Pancreas (tissue), 10 donors: ENCODE results near the gene CTSH. TPM values are rescaled to one million over a fixed set of nuclear protein-coding genes. Genes with fewer than 3 reads are reported as not detected.
A peak's percentile ranks its signal among the peaks of the same experiment; 100 is the strongest.

ENCODE experiments used
- ATAC-seq, 4 donors: fragments of 200-7000 bp; cut with Tn5 transposase; one replicate each; pipeline versions ENCODE4 v1.8.0 to v1.9.1; 2020; ENCODE audit warnings: mild to moderate bottlenecking in 4 of 4, moderate library complexity in 4 of 4
- DNase-seq, 6 donors: peaks; one replicate each; pipeline ENCODE4 v3.0.0-alpha.2; 2020
- FAIRE-seq: peaks from 2 replicates; lab custom pipeline; 2012; peaks lifted over from hg19 to GRCh38; lab: Jason Lieb, UNC
- H3K27ac ChIP-seq, 4 donors: fragments of 200-600 bp; sonication (generic); 1 replicate in 3 of 4; 2 replicates in 1 of 4; pipeline versions ENCODE4 v1.5.0 to v1.8.0; 2020
- H3K27me3 ChIP-seq, 4 donors: fragments of 200-600 bp; one replicate each; pipeline ENCODE4 v1.8.0; 2021
- H3K36me3 ChIP-seq, 3 donors: fragments of 200-600 bp; sonication (generic) in 1 of 3; one replicate each; pipeline versions ENCODE4 v1.5.0 to v1.8.0; 2020 to 2021
- H3K4me1 ChIP-seq, 3 donors: fragments of 200-600 bp; one replicate each; pipeline ENCODE4 v1.8.0; 2021
- H3K4me3 ChIP-seq, 4 donors: fragments of 200-600 bp; sonication (generic) in 2 of 4; one replicate each; pipeline versions ENCODE4 v1.5.0 to v1.8.0; 2020 to 2021
- H3K9me3 ChIP-seq, 4 donors: fragments of 200-600 bp; one replicate each; pipeline ENCODE4 v1.8.0; 2021
- CTCF ChIP-seq, 4 donors: fragments of 200-600 bp; sonication (generic) in 3 of 4; IDR thresholded peaks; one replicate each; pipeline versions ENCODE4 v1.5.0 to v1.8.0; 2021; ENCODE audit warnings: antibody characterized with exemption in 4 of 4
- WGBS, 2 donors: extraction: QIAGEN DNeasy Blood & Tissue Kit; methylation state at CpG; one replicate each; pipeline ENCODE4 v1.1.7; 2013; 5-methylcytosine and 5-hydroxymethylcytosine counted together
- intact Hi-C, 3 donors: fragments of 100-400 bp; cut with DNase I; formaldehyde crosslinking; loops; one replicate each; pipeline versions ENCODE4 v1.11.1 to v1.14.2; 2022
- polyA plus RNA-seq, 2 donors: library from polyadenylated mRNA; stranded (reverse); fragments of 200-250 nt; gene quantifications; one replicate each; pipeline ENCODE4 v1.2.3, GENCODE V29; 2013
- total RNA-seq, 6 donors: library from RNA; stranded (reverse); fragmentation: NEBNext Ultra II Directional in 4 of 6; extraction: Animal tissue kit (Norgen Biotek cat#: 25700) in 4 of 6; gene quantifications; one replicate each; pipeline versions ENCODE4 v1.2.1 to v1.2.4, GENCODE V29; 2021 to 2023
- donor health status: healthy with polysubstance abuse.
- donor health status: DM: no; HTN: no; CAD: no; lungs with moderate emphysema.
- donor health status: DM: no; HTN: no; CAD: no.
- donor health status: control.
- donor health status: control.
- donor health status: Bipolar disorder and iron deficiency.
- donor health status: DM: yes; HTN: yes; CAD: no.
- donor health status: DM: no; HTN: no; CAD: no.
- donor health status: DM: no; HTN: no; CAD: no.
- donor health status: DM: yes; HTN: yes; CAD: no.

Gene CTSH
- total and polyA plus RNA-seq, 8 donors = 24.3 to 196 (median 77.0) TPM

- WGBS, 2 donors = 83 to 88% methylated on average over 15 of the region's 15 CpGs
- Histone ChIP-seq H3K27me3 (no peaks in the 10 kb centered on the region), H3K9me3 (no peaks in the 10 kb centered on the region), H3K36me3 (no peaks in the 10 kb centered on the region), H3K4me3 (no peak overlapping the region), H3K4me1 (peaks cover 0 to 3% (median 0%) of the 10 kb centered on the region in 3 donors), H3K27ac (no peak overlapping the region)
- intact Hi-C loops = no loop called here
- DNase-seq (no peak), ATAC-seq (no peak), FAIRE-seq (no peak)
- TF ChIP-seq CTCF (IDR thresholded peaks at IDR 0.05) = no peak
Measured at GRCh38 chr15:78991879-78992278, 47.0 kb upstream of the CTSH start.

DNA sequence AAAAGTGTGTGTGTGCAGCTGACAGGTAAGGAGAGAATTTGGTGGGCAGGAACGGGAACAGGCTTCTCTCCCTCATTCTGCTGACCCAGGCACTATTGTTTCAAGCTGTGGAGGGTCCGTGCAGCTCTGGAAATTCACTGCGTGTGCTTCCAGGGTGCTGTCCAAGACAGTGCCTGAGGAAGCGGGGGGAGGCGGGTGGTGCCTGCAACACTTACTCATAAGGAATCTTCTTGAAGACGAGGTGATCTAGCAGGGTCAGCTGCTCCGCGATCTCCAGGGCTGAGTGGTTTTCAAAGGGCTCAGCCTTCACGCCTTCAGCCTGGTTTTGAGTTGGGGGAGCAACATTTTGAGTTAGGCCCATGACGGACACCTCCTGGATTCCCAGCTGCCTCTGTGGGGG is 46.6 kb upstream of the CTSH start:
- H3K27ac ChIP-seq = no peak overlapping the region
- TF ChIP-seq CTCF (IDR thresholded peaks at IDR 0.05) = no peak
- FAIRE-seq (no peak), DNase-seq (no peak), ATAC-seq (no peak)
- H3K4me3 ChIP-seq = no peak overlapping the region
- H3K36me3 ChIP-seq = no peaks in the 10 kb centered on the region
- peaks cover 0 to 3% (median 0%) of the 10 kb centered on the region in 3 donors for H3K4me1 ChIP-seq
- WGBS, 2 donors = 84 to 96% methylated on average over 10 of the region's 10 CpGs
- H3K9me3 ChIP-seq = no peaks in the 10 kb centered on the region
- H3K27me3 ChIP-seq = no peaks in the 10 kb centered on the region
- intact Hi-C loops = no loop called here

DNA sequence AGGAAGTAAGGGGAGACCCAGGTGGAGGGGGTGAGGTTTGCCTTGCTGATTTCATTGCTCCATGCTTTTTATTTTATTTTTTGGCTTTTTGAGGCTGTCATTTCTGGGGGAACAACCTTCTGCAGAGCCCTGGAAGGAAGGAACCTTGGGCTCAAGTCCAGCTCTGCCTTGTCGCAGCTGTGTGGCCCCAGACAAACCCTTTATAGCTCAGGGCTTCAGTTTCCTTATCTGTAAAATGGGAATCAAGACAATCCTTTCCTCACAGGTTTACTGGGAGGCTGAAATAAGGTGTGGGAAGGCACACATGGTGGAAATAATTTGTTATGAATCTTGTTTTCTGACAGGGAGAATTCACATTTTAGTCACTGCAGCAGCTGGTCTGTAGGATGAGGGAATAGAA is 45.4 kb upstream of the CTSH start:
- FAIRE-seq (no peak), DNase-seq (no peak), ATAC-seq (no peak)
- no peaks in the 10 kb centered on the region for H3K27me3 ChIP-seq
- WGBS, 2 donors = 51 to 60% methylated on average over 1 of the region's 1 CpG
- no peaks in the 10 kb centered on the region for H3K9me3 ChIP-seq
- intact Hi-C loops = no loop called here
- no peaks in the 10 kb centered on the region for H3K36me3 ChIP-seq
- no peak overlapping the region for H3K4me3 ChIP-seq
- no peak overlapping the region for H3K27ac ChIP-seq
- H3K4me1 ChIP-seq = peaks cover 0 to 3% (median 0%) of the 10 kb centered on the region in 3 donors
- TF ChIP-seq CTCF (IDR thresholded peaks at IDR 0.05) = no peak

DNA sequence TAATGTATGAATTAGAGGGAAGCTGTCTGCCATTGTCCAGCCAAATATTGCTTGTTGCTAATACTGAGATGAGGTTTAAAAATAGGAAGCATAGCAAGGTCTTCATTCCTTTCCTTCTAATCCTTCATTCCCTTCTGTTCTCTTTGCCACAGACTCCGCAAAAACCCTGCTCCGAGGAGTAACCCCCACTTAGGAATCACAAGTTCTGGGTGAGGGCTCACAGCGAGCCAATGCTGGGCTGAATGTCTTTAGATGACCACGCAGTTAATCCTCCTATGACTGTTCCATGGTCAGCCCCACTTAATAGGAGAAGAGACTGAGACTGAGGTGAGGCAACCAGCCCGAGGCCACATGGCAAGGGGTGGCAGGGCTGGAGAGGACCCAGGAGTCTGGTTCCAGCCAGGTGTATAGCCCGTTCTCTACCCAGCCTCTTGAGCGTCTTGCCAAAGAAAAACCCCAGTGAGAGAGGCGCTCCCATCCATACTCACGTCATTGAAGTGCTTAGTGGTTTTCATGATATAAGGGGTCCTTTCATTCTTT is 44.9 kb upstream of the CTSH start:
- peaks cover 0 to 3% (median 0%) of the 10 kb centered on the region in 3 donors for H3K4me1 ChIP-seq
- intact Hi-C loops = loop anchor here in 1 of 3 donors (10.0 kb wide), 1 partner anchor 55 kb away; no protein-coding TSS in a partner anchor
- no peak for FAIRE-seq
- WGBS, 2 donors = 85 to 89% methylated on average over 9 of the region's 9 CpGs
- no peak overlapping the region for H3K4me3 ChIP-seq
- H3K36me3 ChIP-seq = no peaks in the 10 kb centered on the region
- peak overlapping the region in 1 of 4 donors; percentile 72 for H3K27ac ChIP-seq
- no peak for ATAC-seq
- DNase-seq = no peak
- no peaks in the 10 kb centered on the region for H3K9me3 ChIP-seq
- no peak for TF ChIP-seq CTCF (IDR thresholded peaks at IDR 0.05)
- H3K27me3 ChIP-seq = no peaks in the 10 kb centered on the region

GRCh38 chr15:78988361-78988911 is 43.6 kb upstream of the CTSH start:
- peak overlapping the region in 3 of 4 donors; percentile 10 to 86 (median 68) for H3K27ac ChIP-seq
- no peaks in the 10 kb centered on the region for H3K36me3 ChIP-seq
- no peak overlapping the region for H3K4me3 ChIP-seq
- intact Hi-C loops = loop anchor here in 1 of 3 donors (10.0 kb wide), 1 partner anchor 54 kb away; no protein-coding TSS in a partner anchor
- peaks cover 0 to 3% (median 0%) of the 10 kb centered on the region in 3 donors for H3K4me1 ChIP-seq
- peak; percentile 83 to 91 (median 87) for ATAC-seq
- H3K9me3 ChIP-seq = no peaks in the 10 kb centered on the region
- 46 to 50% methylated on average over 7 of the region's 7 CpGs for WGBS, 2 donors
- H3K27me3 ChIP-seq = no peaks in the 10 kb centered on the region
- no peak for FAIRE-seq
- DNase-seq = peak in 4 of 6 donors; percentile 49 to 82 (median 51)
- TF ChIP-seq CTCF (IDR thresholded peaks at IDR 0.05) = no peak
